Left ventricle myocardium superior (tissue), 1 donor: ENCODE data around the gene DTX4. TPM values are rescaled to one million over a fixed set of nuclear protein-coding genes. Genes with fewer than 3 reads are reported as not detected.
A peak's percentile ranks its signal among the peaks of the same experiment; 100 is the strongest.

Experiments used
- ATAC-seq: fragments of 200-7000 bp; cut with Tn5 transposase; one replicate; pipeline ENCODE4 v1.9.1; 2020; ENCODE audit warnings: mild to moderate bottlenecking, moderate library complexity
- DNase-seq: peaks from one replicate; pipeline ENCODE4 v3.0.0-alpha.2; 2020
- intact Hi-C: fragments of 100-400 bp; cut with micrococcal nuclease; formaldehyde crosslinking; loops from one replicate; pipeline ENCODE4 v1.11.0; 2022
- total RNA-seq: library from RNA; stranded (reverse); fragmentation: NEBNext Ultra II Directional; extraction: Animal tissue kit (Norgen Biotek cat#: 25700); gene quantifications from one replicate; pipeline ENCODE4 v1.2.1, GENCODE V29; 2021
- donor health status: DM: no; HTN: yes; CAD: no; lungs with severe emphysema.

The DTX4 gene
- total RNA-seq, 1 donor from 2014 or later = 2.6 TPM

GRCh38 chr11:59164028-59164427 is 7.9 kb upstream of the DTX4 start:
- intact Hi-C loops = no loop called here
- no peak for ATAC-seq

DNA sequence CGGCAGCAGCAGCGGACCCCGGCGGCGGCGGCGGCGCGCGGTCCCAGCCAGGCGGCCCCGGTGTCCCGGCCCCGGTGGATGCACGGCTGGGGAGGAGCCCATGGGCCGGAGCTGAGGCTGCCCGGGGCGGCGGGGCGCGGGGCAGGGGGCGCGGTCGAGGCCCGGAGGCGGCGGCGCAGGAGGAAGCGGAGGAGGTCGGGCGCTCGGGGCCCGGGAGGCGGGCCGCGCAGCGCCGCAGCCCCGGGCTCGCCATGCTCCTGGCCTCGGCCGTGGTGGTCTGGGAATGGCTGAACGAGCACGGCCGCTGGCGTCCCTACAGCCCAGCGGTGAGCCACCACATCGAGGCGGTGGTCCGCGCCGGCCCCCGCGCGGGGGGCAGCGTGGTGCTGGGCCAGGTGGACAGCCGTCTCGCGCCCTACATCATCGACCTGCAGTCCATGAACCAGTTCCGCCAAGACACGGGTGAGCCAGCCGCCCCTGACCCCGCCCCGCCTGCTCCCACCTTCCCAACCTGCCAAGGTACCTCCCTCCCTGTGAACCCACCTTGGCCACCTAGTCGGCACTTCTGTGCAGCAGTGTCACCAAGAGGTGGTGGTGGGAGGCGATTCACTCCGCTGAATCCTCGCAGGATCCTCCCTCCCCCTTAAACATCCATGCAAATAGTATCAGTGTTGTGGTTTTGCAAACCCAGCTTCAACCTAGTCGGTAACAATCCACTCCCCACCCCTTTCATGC is 580 bp downstream of the DTX4 start:
- DNase-seq = no peak
- ATAC-seq = peak; percentile 25
- intact Hi-C loops = loop anchor here (5.0 to 10.0 kb wide), 2 partner anchors 35 to 112 kb away; no protein-coding TSS in a partner anchor

More at GRCh38 chr11:59164028-59164427, 7.9 kb upstream of the DTX4 start:
- no peak for DNase-seq

GRCh38 chr11:59173080-59173963 is 1.4 kb downstream of the DTX4 start:
- ATAC-seq (peak; percentile 8), DNase-seq (peak; percentile 54)
- intact Hi-C loops = loop anchor here (5.0 to 10.0 kb wide), 2 partner anchors 34 to 111 kb away; no protein-coding TSS in a partner anchor

DNA sequence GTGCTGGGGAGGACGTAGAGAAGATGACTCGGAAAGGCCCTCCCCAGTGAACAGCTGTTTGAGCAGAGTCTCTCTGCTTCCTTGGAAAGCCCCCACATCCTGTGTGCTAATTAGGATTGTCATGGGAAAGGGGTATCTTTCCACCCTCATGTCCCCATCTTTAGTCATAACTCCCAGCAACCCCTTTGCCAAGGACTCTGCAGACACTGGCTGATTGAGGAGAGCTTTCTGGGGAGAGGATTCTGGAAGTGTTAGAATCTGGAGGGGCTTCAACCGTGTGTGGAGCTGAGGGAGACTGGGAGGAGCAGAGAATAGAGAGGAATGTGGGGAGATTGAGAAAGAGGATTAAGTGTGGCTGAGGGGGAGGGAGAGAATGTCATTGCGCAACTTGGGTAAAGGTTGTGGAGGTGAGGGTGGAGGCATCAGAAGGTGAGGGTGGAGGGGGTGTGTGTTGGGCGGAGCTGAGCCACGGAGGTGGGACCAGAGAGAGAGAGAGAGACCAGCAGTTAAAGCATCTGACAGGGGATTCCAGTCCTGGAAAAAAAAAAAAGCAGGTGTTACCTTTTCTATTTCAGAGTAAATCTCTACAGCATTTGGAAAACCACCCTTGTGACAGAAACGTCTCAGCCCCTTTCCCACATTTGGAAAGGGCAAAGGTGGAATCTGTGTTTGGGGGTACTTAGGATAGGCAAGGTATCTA is 2.2 kb downstream of the DTX4 start:
- no peak for ATAC-seq
- no peak for DNase-seq
- intact Hi-C loops = loop anchor here (5.0 to 10.0 kb wide), 2 partner anchors 33 to 111 kb away; no protein-coding TSS in a partner anchor

DNA sequence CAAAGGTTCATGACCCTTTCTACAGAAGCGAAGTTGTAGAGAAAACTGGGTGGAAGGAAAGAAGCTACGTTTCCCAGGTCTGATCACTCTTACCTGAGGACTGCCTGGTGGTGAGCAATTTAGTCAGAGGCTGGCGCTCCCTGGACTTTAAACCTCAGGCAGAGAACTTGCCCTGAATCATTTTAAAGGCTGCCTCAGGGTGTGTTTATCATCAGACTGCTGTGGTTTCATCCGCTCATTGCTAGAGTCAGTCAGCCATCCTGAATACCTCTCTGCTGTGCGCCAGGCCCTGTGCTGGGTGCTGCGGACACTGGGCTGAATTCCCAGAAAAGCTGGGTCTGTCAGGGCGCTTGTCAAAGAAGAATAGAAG is 2.7 kb downstream of the DTX4 start:
- ATAC-seq (no peak), DNase-seq (no peak)
- intact Hi-C loops = loop anchor here (5.0 to 10.0 kb wide), 2 partner anchors 33 to 110 kb away; no protein-coding TSS in a partner anchor

- intact Hi-C loops = loop anchor here (10.0 kb wide), 1 partner anchor 110 kb away; no protein-coding TSS in a partner anchor
- no peak for ATAC-seq
- DNase-seq = no peak
Observed at GRCh38 chr11:59175091-59175501, 3.2 kb downstream of the DTX4 start.

- ATAC-seq = no peak
- intact Hi-C loops = loop anchor here (10.0 kb wide), 1 partner anchor 108 kb away; no protein-coding TSS in a partner anchor
- DNase-seq = no peak
Observed at GRCh38 chr11:59176330-59176729, 4.4 kb downstream of the DTX4 start.

DNA sequence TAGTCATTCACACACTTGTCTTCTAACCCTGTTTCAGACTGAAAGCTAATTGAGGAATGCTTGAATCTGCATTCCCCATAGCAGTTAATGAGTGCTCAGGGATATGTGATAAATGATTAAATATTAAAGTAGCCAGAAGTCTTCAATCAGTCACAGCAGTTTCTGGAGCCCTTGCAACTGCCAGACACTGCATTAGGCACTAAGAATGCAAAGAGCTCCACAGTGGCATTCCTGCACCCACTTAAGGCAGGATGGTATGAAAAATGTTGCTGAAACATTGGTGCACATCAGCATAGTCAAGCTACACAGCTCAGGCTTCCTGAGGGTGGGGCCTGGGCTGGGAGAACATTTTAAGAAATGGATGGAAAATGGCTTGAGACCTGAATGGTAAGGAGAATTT is 6.5 kb downstream of the DTX4 start:
- ATAC-seq = no peak
- no peak for DNase-seq
- intact Hi-C loops = loop anchor here (10.0 kb wide), 1 partner anchor 106 kb away; no protein-coding TSS in a partner anchor

DNA sequence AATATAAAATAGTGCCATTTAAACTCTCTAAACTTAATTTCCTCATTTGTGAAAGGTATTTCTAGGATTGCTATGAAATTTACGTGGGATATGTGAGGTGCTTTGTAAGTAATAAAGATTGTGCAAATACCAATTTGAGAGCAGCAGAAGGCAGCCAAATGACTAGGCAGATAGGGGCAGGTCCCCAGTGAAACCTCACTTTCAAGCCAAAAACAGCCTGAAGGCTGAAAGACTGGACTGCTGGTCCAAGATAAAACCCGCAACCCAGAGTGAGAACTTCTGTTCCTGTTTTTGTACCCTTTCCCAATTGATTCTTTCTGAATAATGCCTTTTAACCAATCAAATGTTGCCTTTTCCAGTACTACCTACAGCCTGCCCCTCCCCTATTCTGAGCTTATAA is 7.2 kb downstream of the DTX4 start:
- ATAC-seq (peak; percentile 11), DNase-seq (no peak)
- intact Hi-C loops = loop anchor here (10.0 kb wide), 1 partner anchor 106 kb away; no protein-coding TSS in a partner anchor

- ATAC-seq (no peak), DNase-seq (no peak)
- intact Hi-C loops = no loop called here
Observed at GRCh38 chr11:59180168-59180776, 8.3 kb downstream of the DTX4 start.

- ATAC-seq = no peak
- intact Hi-C loops = no loop called here
Observed at GRCh38 chr11:59180907-59181306, 9.0 kb downstream of the DTX4 start.

GRCh38 chr11:59181746-59182456 is 10.0 kb downstream of the DTX4 start:
- ATAC-seq (no peak), DNase-seq (no peak)
- intact Hi-C loops = no loop called here

More at GRCh38 chr11:59180907-59181306, 9.0 kb downstream of the DTX4 start:
- no peak for DNase-seq

DNA sequence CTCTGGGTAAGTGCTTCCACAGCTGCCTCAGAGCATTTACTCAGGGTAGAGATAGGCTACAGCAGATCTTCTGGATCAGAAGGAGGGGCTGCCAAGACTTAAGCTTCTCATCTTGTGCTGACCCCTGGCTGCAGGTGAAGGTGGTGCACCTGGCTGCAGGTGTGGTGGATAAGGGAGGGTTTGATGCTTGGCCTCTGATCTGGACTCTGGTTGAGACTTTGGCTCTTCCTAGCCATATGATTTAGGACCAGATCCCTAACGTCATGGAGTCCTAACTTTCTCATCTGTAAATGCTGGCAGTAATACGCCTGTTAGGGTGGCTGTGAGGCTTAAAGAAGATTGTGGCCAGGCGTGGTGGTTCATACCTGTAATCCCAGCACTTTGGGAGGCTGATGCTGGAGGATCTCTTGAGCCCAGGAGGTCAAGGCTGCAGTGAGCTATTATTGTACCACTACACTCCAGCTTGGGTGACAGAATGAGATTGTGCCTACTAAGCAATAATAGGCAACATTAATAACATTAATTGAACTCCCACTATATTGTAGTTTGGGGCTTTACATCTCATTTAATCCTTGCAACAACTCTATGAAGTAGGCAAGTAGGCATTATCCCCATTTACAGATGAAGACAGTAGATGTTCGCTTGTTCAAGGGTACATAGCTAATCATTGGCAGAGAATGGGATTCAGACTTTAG is 10.7 kb downstream of the DTX4 start:
- DNase-seq (no peak), ATAC-seq (no peak)
- intact Hi-C loops = no loop called here

- intact Hi-C loops = no loop called here
- ATAC-seq (peak; percentile 44), DNase-seq (no peak)
Observed at GRCh38 chr11:59183771-59184170, 11.8 kb downstream of the DTX4 start.

DNA sequence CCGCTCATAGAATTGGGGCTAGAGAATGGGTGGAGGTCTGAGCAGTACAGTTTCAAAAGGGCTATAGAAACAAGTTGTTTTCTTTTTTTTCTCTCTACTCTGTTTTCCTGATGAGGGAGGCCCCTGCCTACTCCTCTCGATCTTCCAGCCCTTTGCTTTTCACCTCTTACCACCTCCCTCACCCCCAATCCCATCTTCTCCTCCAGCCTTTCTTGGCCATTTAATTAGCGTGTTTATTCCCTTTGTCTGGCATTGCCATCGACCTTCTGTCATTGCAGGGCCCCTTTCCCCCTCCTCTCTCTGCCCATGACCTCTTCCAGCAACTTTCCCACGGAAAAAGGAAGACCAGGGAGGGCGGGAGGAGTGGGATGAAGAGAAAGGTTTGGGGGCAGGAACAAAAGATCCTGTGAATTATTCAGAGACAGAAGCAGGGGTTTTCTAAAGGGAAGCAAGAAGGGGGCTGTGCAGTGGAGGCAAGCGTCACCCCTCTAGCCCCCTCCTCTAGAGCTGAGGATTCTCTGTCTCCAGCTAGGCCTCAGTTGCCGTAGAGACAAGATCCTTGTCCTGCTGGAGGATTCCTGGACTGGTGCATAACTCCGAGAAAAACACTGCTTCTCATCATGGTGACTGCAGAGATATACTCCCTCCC is 12.9 kb downstream of the DTX4 start:
- ATAC-seq (no peak), DNase-seq (no peak)
- intact Hi-C loops = no loop called here

DNA sequence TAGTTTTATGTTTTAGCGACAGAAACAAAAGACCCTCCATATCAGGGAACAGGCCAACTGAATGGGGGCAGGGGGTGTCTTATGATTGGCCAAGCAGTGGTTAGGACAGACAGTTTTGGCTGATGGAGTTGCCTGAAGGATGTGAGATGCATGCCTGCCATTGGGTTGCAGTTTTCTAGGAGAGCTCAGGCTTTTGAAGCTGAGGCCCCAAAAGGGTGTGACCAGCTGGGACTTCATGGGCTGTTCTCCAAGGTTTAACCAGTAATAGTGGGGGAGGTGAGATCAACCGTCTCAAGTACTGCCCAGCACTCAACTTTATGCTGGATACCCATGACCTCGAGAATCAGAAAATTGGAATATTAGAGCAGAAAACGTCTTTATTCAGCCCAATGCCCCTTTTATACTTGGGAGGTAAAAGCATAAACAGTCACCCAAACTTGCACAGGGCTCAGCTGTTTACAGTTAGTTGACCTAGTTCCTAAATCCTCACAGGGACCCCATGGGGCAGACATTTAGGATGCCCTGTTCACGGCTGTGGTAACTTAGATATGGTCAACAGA is 13.5 kb downstream of the DTX4 start:
- DNase-seq (no peak), ATAC-seq (no peak)
- intact Hi-C loops = no loop called here

DNA sequence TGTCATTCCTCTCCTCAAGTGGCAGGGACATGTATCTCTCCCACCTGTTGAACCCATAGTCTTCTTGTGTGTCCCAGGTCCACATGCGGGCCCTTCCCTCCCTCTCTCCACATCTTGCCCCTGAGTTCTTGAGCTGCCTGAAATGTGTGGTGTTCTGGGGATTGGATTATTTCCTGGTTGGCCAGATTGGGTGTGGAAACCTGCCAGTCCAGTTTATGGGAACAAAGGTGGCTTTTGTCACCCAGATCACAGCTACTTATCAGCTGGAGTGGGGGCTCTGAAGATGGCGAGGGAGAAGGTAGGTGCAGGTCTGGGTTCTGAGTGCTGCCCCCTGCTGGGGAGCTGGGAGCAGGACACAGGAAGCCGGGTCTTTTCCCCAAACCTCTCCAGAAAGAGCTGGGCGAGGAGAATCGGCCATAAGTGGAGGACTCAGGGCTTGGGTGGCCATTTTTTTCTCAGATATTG is 14.2 kb downstream of the DTX4 start:
- no peak for DNase-seq

More for the DNA sequence above, 14.2 kb downstream of the DTX4 start:
- ATAC-seq = no peak
- intact Hi-C loops = no loop called here
